Activated CD8-positive, alpha-beta T cell treated with anti-CD3 and anti-CD28 coated beads, Interleukin-2, amount 10 ng/mL, durations not matched to agents 7 days and 5 days (primary cell): ENCODE measurements around the gene PDSS1. TPM values are rescaled to one million over a fixed set of nuclear protein-coding genes. Genes with fewer than 3 reads are reported as not detected.

ENCODE experiments used
- ATAC-seq: fragments of 150-1000 bp; cut with Tn5 transposase; one replicate; pipeline ENCODE4 v1.10.0; 2021; ENCODE audit warnings: moderate library complexity
- CTCF ChIA-PET: fragments of 350-600 bp; sonication (Branson Sonifier 250); formaldehyde crosslinking; loops from one replicate; lab custom pipeline; 2021; ENCODE audit warnings: antibody characterized with exemption; lab: Charles Lee
- POLR2A ChIA-PET: fragments of 350-600 bp; sonication (Branson Sonifier 250); formaldehyde crosslinking; loops from one replicate; lab custom pipeline; 2021; ENCODE audit warnings: antibody characterized with exemption; lab: Charles Lee
- DNase-seq: peaks from one replicate; pipeline ENCODE4 v3.0.0-alpha.2; 2020
- H3K27ac Mint-ChIP-seq: one replicate; pipeline ENCODE4 v1.8.0; 2021; ENCODE audit warnings: mild to moderate bottlenecking, mixed read lengths
- H3K27me3 Mint-ChIP-seq: one replicate; pipeline ENCODE4 v1.8.0; 2021; ENCODE audit warnings: low read depth, mixed read lengths
- H3K36me3 Mint-ChIP-seq: one replicate; pipeline ENCODE4 v1.8.0; 2021; ENCODE audit warnings: low read depth, mixed read lengths
- H3K4me1 Mint-ChIP-seq: one replicate; pipeline ENCODE4 v1.8.0; 2021; ENCODE audit warnings: low read depth, mixed read lengths
- H3K4me3 Mint-ChIP-seq: one replicate; pipeline ENCODE4 v1.8.0; 2021; ENCODE audit warnings: mild to moderate bottlenecking, mixed read lengths
- H3K9me3 Mint-ChIP-seq: one replicate; pipeline ENCODE4 v1.8.0; 2022; ENCODE audit warnings: mixed read lengths; ENCODE audit not compliant: insufficient read depth
- total RNA-seq, 2 experiments: library from RNA; stranded (reverse); gene quantifications; one replicate each; pipeline ENCODE4 v1.2.3, GENCODE V29; 2021

Gene PDSS1
- total RNA-seq, 2 experiments from 2014 or later, result 17.8 to 19.4 TPM

GRCh38 chr10:26700884-26701630 lies 3.6 kb downstream of the PDSS1 start:
- ATAC-seq, result no peak
- Mint-ChIP-seq H3K4me1 (peaks cover 43% of the 10 kb centered on the region), H3K27ac (no peak overlapping the region), H3K27me3 (no peaks in the 10 kb centered on the region), H3K9me3 (no peaks in the 10 kb centered on the region), H3K36me3 (peaks cover 40% of the 10 kb centered on the region), H3K4me3 (no peak overlapping the region)
- DNase-seq, result no peak
- POLR2A ChIA-PET, result no interaction called here
- CTCF ChIA-PET, result no interaction called here

- no peak overlapping the region for H3K27ac Mint-ChIP-seq
- no peaks in the 10 kb centered on the region for H3K27me3 Mint-ChIP-seq
- peaks cover 59% of the 10 kb centered on the region for H3K36me3 Mint-ChIP-seq
- ChIA-PET POLR2A (no interaction called here), CTCF (interaction anchor here (0.6 to 1.3 kb wide), 2 partner anchors 23 to 48 kb away, joined by 3 to 7 read pairs; no protein-coding TSS in a partner anchor)
- H3K4me3 Mint-ChIP-seq, result no peak overlapping the region
- ATAC-seq, result no peak
- H3K4me1 Mint-ChIP-seq, result peaks cover 50% of the 10 kb centered on the region
- H3K9me3 Mint-ChIP-seq, result no peaks in the 10 kb centered on the region
- DNase-seq, result no peak
These were observed 5.6 kb downstream of the PDSS1 start for GRCh38 chr10:26703096-26703495.

DNA sequence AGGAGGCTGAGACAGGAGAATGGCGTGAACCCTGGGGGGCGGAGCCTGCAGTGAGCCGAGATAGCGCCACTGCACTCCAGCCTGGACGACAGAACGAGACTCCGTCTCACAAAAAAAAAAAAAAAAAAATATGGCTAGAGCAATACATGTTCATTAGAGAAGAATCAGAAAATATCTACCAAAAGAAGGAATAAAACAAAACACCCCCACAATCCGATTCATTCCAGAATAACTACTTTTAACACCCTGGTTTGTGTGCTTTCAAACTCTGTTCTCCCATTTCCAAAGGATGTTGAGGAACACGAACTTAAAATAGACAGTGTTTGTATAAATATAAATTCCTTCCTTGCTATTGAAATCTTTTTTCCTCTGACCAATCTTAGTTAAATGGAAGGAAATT lies 6.5 kb downstream of the PDSS1 start:
- no peak overlapping the region for H3K4me3 Mint-ChIP-seq
- no peak overlapping the region for H3K27ac Mint-ChIP-seq
- DNase-seq (no peak), ATAC-seq (no peak)
- H3K36me3 Mint-ChIP-seq, result peaks cover 61% of the 10 kb centered on the region
- no peaks in the 10 kb centered on the region for H3K27me3 Mint-ChIP-seq
- ChIA-PET CTCF (no interaction called here), POLR2A (no interaction called here)
- H3K9me3 Mint-ChIP-seq, result no peaks in the 10 kb centered on the region
- H3K4me1 Mint-ChIP-seq, result peaks cover 47% of the 10 kb centered on the region

GRCh38 chr10:26706206-26706605 lies 8.7 kb downstream of the PDSS1 start:
- ATAC-seq (no peak), DNase-seq (no peak)
- ChIA-PET CTCF (interaction anchor here (1.1 to 1.9 kb wide), 2 partner anchors 20 to 176 kb away, joined by 3 to 13 read pairs; no protein-coding TSS in a partner anchor), POLR2A (no interaction called here)
- peaks cover 30% of the 10 kb centered on the region for H3K4me1 Mint-ChIP-seq
- peaks cover 55% of the 10 kb centered on the region for H3K36me3 Mint-ChIP-seq
- peak overlapping the region; percentile 71 for H3K27ac Mint-ChIP-seq
- no peak overlapping the region for H3K4me3 Mint-ChIP-seq
- H3K27me3 Mint-ChIP-seq, result no peaks in the 10 kb centered on the region
- H3K9me3 Mint-ChIP-seq, result no peaks in the 10 kb centered on the region

GRCh38 chr10:26706936-26707335 lies 9.4 kb downstream of the PDSS1 start:
- POLR2A ChIA-PET, result interaction anchor here (1.0 to 1.5 kb wide), 2 partner anchors 9 to 11 kb away, joined by 3 to 5 read pairs; partner anchors contain the start of gene PDSS1
- Mint-ChIP-seq H3K9me3 (no peaks in the 10 kb centered on the region), H3K27ac (no peak overlapping the region), H3K36me3 (peaks cover 52% of the 10 kb centered on the region), H3K4me3 (no peak overlapping the region), H3K27me3 (no peaks in the 10 kb centered on the region), H3K4me1 (peaks cover 24% of the 10 kb centered on the region)
- CTCF ChIA-PET, result interaction anchor here (0.8 kb wide), 1 partner anchor 19 kb away, joined by 3 read pairs; no protein-coding TSS in a partner anchor
- no peak for DNase-seq
- no peak for ATAC-seq

DNA sequence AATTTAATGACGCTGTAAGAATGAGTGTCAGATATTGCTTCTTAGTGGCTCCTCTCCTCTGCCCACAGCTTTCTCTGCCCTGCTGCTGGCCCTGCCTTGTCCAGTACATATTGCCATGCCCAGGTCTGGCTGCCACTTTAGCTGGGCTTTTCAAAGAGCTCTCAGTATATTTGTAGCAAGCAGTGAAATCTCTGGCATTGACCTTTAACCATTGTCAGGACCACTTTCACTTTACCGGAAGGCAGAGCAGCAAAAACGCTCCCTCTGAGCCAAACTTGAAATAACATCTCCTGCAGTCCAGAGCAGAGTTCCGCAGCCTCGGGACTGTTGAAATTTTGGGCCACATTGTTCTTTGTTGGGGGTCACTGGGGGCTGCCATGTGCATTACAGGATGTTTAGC lies 13.8 kb downstream of the PDSS1 start:
- H3K27ac Mint-ChIP-seq, result no peak overlapping the region
- ChIA-PET CTCF (no interaction called here), POLR2A (no interaction called here)
- DNase-seq (no peak), ATAC-seq (no peak)
- no peak overlapping the region for H3K4me3 Mint-ChIP-seq
- H3K9me3 Mint-ChIP-seq, result no peaks in the 10 kb centered on the region
- peaks cover 14% of the 10 kb centered on the region for H3K4me1 Mint-ChIP-seq
- H3K36me3 Mint-ChIP-seq, result peaks cover 44% of the 10 kb centered on the region
- H3K27me3 Mint-ChIP-seq, result no peaks in the 10 kb centered on the region

DNA sequence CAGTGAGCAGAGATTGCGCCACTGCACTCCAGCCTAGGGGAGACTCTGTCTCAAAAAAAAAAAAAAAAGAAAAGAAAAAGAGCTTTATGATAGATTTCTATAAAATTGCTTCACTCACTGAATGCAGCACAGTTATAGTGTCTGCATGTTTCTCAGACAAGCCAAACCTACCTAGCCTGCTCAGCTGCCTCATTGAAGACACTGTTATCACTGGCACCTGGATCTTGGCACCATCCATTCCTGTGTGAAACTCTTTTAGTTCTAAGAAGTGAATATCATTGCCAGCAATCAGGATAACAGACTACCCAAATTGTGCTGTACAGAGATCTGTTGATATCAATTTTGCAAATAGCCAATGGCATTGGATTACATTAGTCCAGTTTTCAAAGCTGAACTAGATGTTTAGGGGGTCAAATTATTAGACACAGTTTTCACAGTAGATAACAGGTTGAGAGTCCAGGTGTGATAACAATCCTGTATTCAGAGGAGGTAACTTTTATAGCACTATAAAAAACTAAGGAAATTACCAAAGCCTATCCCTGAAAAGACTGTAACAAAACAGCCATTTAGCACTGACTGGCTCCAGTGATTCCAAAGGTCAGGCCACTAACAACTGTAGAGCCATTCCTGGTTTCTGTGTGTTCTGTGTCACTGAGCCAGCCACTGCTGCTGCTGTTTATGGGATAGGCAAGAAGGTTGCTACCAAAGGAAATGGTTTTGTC lies 17.1 kb downstream of the PDSS1 start:
- Mint-ChIP-seq H3K27me3 (no peaks in the 10 kb centered on the region), H3K36me3 (peaks cover 35% of the 10 kb centered on the region), H3K4me3 (no peak overlapping the region), H3K27ac (no peak overlapping the region), H3K9me3 (no peaks in the 10 kb centered on the region), H3K4me1 (peaks cover 5% of the 10 kb centered on the region)
- DNase-seq, result no peak
- POLR2A ChIA-PET, result no interaction called here
- CTCF ChIA-PET, result interaction anchor here (1.3 to 2.4 kb wide), 3 partner anchors 9 to 146 kb away, joined by 3 to 12 read pairs (median 4); partner anchors contain the start of gene ABI1
- ATAC-seq, result no peak

GRCh38 chr10:26715137-26715487 lies 17.6 kb downstream of the PDSS1 start:
- Mint-ChIP-seq H3K9me3 (no peaks in the 10 kb centered on the region), H3K27ac (no peak overlapping the region), H3K4me3 (no peak overlapping the region), H3K27me3 (no peaks in the 10 kb centered on the region), H3K4me1 (peaks cover 10% of the 10 kb centered on the region), H3K36me3 (peaks cover 38% of the 10 kb centered on the region)
- no peak for ATAC-seq
- POLR2A ChIA-PET, result no interaction called here
- CTCF ChIA-PET, result interaction anchor here (1.3 to 2.4 kb wide), 4 partner anchors 10 to 146 kb away, joined by 3 to 12 read pairs (median 7); partner anchors contain the start of gene ABI1
- no peak for DNase-seq

DNA sequence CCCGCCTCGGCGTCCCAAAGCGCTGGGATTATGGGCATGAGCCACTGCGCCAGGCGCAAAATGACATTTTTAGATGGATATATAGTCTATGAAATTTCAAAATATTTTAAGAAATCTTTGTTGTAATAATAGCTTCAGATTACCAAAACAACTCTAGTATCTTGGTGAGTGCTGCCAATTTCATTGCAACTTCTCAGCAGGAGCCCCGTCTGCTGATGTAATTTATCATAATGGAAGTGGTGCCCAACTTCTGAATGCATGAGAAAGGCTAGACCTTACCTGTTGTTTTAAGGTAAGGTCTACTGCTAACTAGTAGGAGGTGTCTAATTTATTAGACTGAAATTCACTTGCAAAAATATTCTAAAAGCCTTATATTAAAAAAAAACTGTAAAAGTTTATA lies 20.0 kb downstream of the PDSS1 start:
- Mint-ChIP-seq H3K9me3 (no peaks in the 10 kb centered on the region), H3K4me1 (peaks cover 23% of the 10 kb centered on the region), H3K27me3 (no peaks in the 10 kb centered on the region), H3K4me3 (no peak overlapping the region), H3K27ac (no peak overlapping the region), H3K36me3 (peaks cover 45% of the 10 kb centered on the region)
- ATAC-seq (no peak), DNase-seq (no peak)
- CTCF ChIA-PET, result interaction anchor here (1.5 kb wide), 1 partner anchor 9 kb away, joined by 4 read pairs; no protein-coding TSS in a partner anchor
- POLR2A ChIA-PET, result interaction anchor here (0.7 kb wide), 1 partner anchor 12 kb away, joined by 4 read pairs; no protein-coding TSS in a partner anchor

- DNase-seq (peak; percentile 72), ATAC-seq (peak; percentile 87)
- Mint-ChIP-seq H3K9me3 (no peaks in the 10 kb centered on the region), H3K27me3 (no peaks in the 10 kb centered on the region), H3K4me3 (no peak overlapping the region), H3K27ac (peak overlapping the region; percentile 84), H3K4me1 (peaks cover 22% of the 10 kb centered on the region), H3K36me3 (peaks cover 54% of the 10 kb centered on the region)
- ChIA-PET POLR2A (interaction anchor here (1.0 to 1.1 kb wide), 2 partner anchors 23 to 25 kb away, joined by 3 to 4 read pairs; no protein-coding TSS in a partner anchor), CTCF (interaction anchor here (1.0 kb wide), 1 partner anchor 160 kb away, joined by 3 read pairs; no protein-coding TSS in a partner anchor)
These were observed 24.1 kb downstream of the PDSS1 start for GRCh38 chr10:26721561-26721960.

DNA sequence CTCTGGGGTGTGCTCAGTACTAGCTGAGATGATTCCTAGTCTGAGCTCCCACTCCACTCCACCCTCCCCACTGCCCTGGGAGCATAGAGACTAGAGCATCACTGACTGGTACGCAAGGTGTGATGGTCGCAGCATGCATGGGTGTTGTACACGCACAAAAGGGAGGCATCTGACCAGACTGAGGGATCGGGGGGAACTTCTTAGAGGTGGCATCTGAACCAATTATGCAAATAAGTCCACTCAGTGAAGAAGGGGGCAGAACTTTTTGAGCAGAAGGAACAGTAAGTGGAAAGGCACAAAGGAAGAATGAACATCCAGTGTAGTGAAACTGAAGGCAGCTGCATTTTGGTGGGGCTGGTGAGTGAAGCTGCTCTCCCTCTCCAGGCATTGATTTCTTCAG lies 25.5 kb downstream of the PDSS1 start:
- H3K4me3 Mint-ChIP-seq, result no peak overlapping the region
- POLR2A ChIA-PET, result no interaction called here
- H3K27me3 Mint-ChIP-seq, result no peaks in the 10 kb centered on the region
- ATAC-seq (no peak), DNase-seq (no peak)
- CTCF ChIA-PET, result interaction anchor here (1.0 to 1.4 kb wide), 5 partner anchors 12 to 388 kb away, joined by 3 to 8 read pairs (median 6); no protein-coding TSS in a partner anchor
- peaks cover 56% of the 10 kb centered on the region for H3K36me3 Mint-ChIP-seq
- H3K9me3 Mint-ChIP-seq, result no peaks in the 10 kb centered on the region
- peak overlapping the region; percentile 6 for H3K27ac Mint-ChIP-seq
- peaks cover 22% of the 10 kb centered on the region for H3K4me1 Mint-ChIP-seq
